Effector CD4-positive, alpha-beta T cell (primary cell): Measurements from ENCODE around the gene SLC25A36.
"Not testable (repeated sequence)": the region's sequence is repeated elsewhere in the genome, so short reads cannot be mapped to it uniquely, and the experiment has no call there.

Experiments used
- DNase-seq: peaks from one replicate; pipeline ENCODE4 v3.0.0-alpha.2; 2020

Gene SLC25A36

DNA sequence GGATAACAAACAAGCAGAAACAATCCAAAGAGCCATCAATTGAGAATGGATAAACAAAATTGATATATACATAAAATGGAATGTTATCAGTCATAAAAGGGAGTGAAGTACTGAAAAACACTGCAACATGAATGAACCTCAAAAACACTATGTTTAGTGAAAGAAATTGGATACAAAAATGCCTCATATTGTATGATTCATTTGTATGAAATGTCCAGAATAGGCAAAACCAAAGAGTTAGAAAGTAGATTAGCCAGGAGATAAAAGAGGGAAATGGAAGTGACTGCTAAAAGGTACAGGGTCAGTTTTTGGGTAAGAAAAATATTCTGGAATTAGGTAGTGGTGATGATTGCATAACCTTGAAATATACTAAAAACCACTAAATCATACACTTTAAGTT lies 9.8 kb upstream of the SLC25A36 start:
- no peak for DNase-seq

DNA sequence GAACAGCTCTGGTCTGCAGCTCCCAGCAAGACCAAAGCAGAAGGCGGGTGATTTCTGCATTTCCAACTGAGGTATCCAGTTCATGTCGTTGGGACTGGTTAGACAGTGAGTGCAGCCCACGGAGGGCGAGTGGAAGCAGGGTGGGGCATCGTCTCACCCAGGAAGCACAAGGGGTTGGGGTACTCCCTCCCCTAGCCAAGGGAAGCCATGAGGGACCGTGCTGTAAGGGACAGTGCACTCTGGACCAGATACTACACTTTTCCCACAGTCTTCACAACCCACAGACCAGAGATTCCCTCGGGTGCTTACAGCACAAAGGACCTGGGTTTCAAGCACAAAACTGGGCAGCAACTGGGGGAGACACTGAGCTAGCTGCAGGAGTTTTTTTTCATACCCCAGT lies 8.5 kb upstream of the SLC25A36 start:
- no peak for DNase-seq

DNA sequence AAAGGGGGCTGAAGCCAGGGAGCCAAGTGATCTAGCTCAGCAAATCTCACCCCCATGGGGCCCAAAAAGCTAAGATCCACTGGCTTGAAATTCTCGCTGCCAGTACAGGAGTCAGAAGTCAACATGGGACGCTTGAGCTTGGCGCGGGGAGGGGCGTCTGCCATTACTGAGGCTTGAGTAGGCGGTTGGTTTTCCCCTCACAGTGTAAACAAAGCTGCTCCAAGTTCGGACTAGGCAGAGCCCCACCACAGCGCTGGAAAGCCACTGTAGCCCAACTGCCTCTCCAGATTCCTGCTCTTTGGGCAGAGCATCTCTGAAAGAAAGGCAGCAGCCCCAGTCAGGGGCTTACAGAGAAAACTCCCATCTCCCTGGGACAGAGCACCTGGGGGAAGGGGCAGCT lies 8.1 kb upstream of the SLC25A36 start:
- no peak for DNase-seq

DNA sequence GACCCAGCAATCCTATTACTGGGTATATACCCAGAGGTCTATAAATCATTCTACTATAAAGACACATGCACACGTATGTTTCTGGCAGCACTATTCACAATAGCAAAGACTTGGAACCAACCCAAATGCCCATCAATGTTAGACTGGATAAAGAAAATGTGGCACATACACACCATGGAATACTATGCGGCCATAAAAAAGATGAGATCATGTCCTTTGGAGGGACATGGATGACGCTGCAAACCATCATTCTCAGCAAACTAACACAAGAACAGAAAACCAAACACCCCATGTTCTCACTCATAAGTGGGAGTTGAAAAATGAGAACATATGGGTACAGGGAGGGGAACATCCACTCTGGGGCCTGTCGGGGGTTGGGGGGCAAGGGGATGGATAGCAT lies 2.3 kb upstream of the SLC25A36 start:
- DNase-seq, result not testable (repeated sequence)

DNA sequence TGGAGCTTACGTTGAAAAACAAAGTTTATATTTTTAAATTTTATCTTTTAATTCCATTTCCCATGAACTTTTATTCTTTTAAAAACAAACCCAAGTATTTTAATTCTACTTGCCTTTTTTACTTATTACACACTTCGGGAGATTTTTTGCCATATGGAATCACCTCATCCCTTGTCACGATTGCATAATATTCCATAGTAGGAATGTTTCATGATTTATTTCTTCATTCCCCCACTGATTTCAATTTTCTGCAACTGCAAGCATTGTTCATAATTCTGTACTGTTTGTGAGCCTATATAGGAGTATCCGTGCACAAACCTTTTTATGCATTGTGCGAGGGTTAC lies 574 bp upstream of the SLC25A36 start:
- no peak for DNase-seq

DNA sequence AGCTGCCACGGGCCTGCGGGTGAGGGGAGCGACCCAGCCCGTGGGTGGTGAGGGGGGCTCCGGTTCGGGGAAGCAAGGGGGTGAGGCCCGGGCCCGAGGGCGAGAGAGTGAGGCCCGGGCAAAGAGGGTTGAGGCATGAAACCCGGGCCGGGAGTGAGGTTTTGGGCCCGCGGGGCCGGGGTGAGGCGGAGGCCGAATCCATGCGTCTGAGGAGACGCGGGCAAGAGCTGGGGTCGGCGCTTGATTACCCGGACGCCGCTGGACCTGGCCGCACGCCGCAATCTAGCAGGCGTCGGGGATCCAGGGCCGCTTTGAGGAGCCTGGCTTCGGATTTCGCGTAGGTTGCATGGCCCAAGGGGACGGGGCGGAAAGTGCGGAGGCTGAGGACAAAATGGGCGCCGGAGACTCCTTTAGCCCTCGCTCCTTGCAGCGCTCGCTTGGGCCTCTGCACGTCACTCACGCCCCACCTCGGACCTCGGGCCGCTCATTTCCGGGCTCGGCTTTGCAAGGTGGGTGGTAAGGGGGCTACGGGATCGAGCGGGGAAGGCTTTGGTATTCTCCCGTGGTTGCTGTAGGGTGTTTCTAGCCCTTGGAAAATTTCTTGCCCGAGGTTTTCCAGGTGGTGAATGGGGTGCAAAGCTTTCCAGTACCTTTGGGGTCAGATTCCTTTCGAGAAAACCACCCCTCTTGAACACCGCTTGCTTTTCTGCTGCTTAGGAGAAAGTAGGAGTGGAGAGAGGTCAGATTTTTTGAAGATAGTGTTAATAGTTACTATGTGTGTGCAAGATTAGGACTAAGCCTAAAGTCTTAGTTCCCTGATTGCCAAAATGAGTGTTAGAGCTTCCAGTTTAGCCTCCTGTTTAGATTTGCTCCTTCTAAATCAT lies 827 bp downstream of the SLC25A36 start:
- DNase-seq, result peak; percentile 9

DNA sequence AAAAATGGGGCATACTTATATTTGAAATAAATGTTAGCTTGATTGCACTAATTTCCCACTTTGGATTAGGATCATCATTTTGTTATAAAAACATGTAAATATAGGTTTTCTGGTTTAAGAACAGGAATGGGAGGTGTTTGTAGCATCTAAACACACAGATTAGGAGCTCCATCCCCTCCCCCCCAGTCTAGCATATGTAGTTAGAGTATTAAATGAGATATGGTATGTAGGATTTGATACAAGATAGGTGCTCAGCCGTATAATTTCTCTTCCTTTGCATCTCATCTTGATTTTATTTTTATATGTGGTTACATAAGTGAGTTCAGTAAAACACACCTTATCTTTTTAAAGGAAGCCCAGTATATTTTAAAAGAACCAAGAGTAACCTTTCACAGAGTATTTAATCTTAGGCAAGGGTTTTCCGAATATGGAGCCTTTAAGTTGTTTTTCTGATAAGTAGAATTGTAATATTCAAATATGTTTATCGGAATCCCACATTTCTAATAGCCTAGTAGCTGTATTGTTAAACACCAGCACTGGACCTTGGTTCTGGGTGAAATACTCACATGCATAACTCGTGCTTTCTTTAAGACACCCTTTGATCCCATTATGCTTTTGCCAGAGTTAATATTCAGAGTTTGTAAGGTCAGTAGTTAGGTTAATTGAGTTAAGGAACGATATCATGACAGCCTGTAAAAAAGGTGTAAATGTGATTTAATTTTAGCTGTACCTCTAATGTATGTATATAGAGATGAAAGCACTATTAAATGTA lies 2.3 kb downstream of the SLC25A36 start:
- DNase-seq, result no peak

DNA sequence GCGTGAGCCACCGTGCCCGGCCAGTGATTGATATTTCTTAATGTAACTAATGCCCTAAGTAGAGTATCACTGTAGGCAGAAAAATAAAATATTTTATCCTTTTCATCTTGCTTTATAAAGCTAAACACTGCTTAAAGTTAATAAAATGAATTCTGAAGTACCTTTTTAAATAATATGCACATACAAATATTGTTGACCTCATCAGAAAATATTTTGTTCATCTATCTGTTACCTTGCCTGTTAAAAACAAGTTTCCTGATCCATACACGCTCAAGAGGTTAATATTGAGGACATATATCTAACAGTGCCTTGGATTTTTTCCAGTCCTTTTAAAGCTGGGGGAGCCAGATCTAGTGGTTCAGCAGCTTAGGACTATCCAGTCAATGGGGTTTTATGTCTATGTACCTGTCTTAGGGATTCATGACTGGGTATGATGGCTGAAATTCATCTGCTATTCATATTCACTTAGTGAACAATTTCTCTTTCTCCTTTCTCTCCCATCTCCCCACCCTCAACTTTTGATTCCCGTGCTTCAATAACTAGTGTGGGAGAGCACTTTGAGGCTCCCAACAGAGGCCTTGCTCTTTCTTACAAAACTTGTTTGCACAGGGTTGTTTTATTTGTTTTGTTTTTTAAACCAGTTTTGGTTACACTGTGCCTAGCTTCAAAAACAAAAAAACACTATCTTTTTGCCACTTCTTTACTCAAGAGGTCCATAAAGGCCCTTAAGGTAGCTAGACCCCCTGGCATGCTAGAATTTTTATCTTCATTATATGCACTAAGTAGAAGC lies 7.0 kb downstream of the SLC25A36 start:
- no peak for DNase-seq

DNA sequence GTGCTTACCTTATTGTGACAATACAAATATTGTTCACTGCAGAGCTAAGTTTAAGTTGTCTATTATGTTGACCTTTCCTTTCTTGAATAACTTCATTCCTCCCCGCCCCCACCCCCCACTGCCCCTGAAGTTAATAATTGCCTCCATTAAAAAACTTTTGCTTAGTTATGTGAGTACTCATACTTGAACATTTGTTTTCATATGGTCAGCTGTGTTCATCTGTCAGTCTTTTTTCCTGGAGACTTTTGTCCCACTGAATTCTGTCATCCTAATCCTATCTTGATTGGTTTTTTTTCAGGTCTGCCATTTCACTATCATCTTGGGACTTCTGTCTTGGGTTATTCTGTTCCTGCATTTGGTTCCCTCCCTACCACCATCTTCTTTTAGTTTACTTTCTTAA lies 8.5 kb downstream of the SLC25A36 start:
- DNase-seq, result no peak

DNA sequence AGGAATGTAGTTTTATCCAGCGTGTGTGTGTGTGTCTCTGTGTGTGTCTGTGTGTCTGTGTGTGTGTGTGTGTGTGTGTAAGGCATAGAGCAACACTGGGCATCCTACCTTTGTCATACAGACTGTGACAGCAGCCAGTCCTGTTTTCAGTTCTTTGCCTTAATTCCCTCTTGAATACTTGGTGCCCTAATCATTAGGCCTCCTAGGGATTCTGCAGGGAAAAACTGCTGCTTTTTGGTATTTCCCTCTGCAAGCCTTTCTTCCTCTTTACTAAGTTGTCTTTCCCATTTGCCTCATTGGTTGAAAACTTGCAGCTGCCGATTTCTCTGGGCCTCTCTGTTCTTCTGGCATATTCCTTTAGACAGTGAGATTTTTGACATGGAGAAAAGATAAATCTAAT lies 9.2 kb downstream of the SLC25A36 start:
- no peak for DNase-seq

DNA sequence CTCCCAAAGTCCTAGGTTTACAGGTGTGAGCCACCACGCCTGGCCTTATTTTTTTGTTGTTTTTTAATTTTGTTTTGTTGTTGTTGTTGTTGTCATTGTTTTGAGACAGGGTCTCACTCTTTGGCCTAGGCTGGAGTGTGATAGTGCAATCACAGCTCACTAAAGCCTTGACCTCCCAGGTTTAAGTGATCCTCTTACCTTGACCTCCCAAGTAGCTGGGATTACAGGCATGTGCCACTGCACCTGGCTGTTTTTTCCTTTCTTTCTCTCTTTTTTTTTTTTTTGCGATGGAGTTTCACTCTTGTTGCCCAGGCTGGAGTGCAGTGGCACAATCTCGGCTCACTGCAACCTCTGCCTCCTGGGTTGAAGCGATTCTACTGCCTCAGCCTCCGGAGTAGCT lies 10.1 kb downstream of the SLC25A36 start:
- DNase-seq, result not testable (repeated sequence)

DNA sequence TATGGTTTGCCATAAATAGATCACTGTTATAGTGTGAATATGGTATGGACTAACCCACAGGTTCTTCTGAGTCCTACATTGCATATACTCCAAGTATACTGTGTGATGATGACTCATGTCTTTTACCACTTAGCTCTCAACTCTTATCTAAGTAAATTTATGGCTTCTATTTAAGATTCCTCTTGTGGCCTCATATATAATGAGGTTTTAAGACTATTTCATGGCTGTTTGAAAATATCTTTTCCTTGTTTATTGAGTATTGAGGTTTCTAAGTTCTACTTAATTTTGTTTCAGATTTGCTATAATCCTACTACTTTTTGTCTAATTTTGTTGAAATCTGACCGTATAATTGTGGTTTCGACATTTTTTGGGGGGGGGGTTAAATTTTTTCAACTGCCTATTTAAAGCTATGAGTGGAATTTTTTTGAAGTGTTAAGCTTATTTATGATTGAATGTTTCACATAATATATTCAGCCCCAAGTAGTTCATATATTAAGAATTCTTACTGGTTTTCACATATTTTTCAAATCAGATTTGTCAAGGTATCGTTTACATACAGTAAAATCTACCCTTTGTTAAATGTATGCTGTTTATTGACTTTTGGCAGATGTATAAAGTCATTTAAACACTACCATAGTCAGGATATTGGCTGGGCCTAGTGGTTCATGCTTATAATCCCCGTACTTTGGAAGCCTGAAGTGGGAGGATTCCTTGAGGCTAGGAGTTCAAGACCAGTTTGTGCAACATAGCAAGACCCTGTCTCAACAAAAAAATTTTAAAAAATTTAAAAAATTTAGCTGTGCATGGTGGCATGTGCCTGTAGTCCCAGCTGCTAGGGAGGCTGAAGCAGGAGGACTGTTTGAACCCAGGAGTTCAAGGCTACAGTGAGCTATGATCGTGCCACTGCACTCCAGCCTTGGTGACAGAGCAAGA lies 11.7 kb downstream of the SLC25A36 start:
- no peak for DNase-seq

DNA sequence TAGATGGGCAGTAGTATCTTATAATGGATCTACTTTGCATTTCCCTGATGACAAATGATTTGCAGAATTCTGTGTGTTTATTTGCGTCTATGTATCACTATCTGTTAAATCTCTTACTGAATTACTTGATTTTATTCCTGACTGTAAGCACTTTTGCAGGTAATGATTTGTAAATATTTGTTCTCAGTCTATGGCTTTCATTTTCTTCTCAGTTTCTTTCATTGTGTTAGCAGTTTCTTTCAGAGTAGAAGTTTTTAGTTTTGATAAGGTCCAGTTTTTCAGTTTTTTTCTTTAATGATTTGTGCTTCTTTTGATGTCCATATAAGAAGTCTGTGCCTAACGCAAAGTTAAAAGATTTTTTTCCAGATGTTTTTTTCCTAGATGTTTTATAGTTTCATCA lies 12.9 kb downstream of the SLC25A36 start:
- DNase-seq, result no peak

DNA sequence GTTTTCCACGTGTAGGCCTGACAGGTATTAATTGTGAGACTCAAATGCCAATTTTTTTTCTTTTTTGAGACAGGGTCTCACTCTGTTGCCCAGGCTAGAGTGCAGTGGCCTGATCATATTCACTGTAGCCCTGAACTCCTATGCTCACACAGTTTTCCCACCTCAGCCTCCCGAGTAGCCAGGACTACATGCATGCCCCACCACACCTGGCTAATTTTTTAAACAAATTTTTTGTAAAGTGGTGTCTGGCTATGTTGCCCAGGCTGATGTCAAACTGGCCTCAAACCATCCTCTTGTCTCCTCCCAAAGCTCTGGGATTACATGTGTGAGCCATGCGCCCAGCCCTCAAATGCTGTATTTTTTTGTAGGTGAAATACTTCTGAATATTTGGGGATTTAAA lies 14.0 kb downstream of the SLC25A36 start:
- DNase-seq, result no peak

DNA sequence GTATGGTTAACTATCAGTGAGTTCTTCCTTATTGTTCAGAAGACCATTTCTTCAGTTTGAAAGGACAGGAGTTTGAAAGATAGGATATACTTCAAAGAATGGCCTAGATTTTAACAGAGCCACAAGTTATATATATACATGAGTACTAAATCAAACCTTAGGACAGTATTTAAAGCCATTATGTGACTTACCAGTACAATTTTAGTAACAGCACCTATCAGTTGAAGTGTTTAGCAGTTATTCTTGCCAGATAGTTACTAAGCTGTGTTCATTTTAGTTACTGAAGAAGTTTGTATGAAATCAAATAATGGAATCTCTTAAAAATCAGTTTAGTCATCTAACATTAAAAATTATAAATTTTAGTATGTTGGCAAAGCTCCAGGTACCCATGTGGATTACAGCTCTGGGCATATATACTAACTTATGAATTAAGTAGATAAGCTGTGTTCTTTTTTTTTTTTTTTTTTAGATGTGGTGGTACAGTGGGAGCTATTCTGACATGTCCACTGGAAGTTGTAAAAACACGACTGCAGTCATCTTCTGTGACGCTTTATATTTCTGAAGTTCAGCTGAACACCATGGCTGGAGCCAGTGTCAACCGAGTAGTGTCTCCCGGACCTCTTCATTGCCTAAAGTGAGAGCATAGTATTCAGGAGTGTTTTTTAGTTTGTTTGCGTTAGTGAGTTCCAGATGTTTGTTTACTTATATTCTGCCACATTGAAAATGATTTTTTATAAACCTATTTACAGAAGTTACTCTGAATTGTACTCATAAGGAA lies 14.6 kb downstream of the SLC25A36 start:
- DNase-seq, result no peak

DNA sequence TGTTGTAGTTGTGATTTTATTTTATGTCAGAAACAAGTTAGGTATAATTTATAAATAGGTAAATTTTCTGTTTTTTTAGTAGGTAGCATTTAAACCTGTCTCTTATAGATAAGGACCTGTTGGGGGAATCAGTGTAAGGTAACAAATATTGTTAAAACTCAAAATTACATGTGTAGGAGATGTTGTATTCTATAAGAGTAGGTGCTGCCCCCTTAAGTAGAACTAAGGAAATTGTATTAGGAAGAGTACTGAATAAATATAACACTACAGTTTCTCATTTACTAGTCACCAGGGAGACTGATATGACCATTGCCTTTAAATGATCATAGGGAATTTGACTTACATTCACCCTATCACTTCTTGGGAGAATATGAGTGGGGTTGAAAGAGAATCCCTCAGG lies 31.2 kb downstream of the SLC25A36 start:
- DNase-seq, result no peak

DNA sequence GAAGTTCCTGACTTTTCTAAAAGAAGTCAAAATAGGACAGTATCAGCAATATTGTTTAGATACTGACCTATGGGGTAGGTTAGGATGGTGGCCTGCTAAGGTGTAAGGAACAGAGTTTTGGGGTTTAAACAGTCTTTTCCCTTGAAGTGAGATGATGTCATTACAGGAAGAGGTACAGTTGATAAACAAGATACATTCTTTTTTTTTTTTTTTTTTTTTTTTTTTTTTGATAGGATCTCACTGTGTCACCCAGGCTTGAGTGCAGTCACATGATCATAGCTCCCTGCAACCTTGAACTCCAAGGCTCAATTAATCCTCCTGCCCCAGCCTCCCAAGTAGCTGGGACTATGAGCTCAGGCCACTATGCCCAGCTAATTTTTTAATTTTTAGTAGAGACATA lies 33.3 kb downstream of the SLC25A36 start:
- DNase-seq, result no peak

DNA sequence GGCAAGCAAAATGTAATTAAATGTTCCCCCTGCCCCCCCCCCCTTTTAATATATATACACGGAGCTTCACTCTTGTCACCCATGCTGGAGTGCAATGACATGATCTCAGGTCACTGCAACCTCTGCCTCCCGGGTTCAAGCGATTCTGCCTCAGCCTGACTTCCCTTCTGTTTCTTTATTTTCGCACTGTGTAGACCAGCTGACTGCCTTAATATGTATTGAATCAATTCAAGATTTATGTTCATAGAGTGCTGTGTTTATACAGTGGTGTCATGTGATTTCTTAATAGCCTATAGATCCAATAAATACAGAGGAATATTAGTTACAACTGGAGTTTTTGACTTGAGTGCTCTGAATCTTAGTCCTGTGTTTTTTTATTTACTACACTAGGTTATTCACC lies 39.0 kb downstream of the SLC25A36 start:
- no peak for DNase-seq

DNA sequence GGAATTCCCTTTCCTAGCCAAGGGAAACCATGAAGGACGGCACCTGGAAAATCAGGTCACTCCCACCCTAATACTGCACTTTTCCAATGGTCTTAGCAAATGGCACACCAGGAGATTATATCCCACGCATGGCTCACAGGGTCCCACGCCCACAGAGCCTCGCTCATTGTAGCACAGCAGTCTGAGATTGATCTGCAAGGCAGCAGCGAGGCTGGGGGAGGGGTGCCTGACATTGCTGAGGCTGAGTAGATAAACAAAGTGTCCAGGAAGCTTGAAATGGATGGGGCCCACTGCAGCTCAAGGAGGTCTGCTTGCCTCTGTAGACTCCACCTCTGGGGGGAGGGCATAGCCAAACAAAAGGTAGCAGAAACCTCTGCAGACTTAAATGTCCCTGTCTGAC lies 46.2 kb downstream of the SLC25A36 start:
- not testable (repeated sequence) for DNase-seq

DNA sequence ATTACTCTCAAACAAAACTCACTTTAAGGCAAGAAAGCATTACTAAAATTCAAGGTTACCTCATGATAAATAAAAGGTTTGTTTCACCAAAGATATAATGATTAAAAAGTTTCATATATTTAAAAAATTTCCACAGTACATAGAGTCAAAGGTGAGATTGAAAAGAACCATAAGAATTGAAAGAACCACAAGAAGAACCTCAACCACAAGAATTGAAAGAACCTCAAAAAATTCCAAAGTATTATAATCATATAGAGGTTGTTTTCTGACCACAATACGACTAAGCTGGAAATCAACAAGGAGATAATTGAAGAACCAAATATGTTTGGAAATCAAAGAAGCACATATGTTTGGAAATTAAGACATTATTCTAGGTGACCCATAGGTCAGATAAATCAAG lies 52.7 kb downstream of the SLC25A36 start:
- no peak for DNase-seq

DNA sequence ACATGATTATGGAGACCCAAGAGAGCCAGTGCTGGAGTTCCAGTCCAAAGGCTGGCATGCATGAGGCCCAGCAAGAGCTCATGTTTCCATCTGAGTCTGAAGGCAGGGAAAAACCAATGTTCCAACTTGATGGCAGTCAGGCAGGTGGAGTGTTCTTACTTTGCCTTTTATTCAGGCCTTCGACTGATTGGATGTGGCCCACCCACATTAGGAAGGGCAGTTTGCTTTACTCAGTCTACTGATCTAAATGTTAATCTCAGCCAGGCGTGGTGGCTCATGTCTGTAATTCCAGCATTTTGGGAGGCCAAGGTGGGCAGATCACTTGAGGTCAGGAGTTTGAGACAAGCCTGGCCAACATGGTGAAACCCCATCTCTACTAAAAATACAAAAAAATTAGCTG lies 53.2 kb downstream of the SLC25A36 start:
- not testable (repeated sequence) for DNase-seq

DNA sequence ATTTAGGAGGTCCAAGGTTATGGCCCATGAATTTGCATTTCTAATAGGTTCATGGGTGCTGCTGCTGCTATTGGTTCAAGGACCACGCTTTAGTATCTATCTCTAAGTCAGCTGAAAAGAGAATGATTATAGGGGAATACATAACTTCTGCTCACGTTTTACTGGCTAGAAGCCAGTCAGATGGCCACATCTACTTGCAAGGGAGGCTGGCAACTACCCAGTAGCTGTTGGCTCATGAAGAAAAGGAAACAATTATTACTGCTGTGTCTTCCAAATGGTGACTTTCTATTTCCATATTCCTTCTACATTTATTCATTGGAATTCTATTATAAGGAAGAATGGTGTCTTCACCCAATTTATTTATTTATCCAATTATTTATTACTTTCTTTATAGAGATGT lies 54.2 kb downstream of the SLC25A36 start:
- DNase-seq, result no peak
